K562 (cell line): Measurements from ENCODE around the gene TSEN54.

ENCODE experiments used
- CTCF ChIP-seq, 3 experiments: IDR thresholded peaks in 2 of 3; conservative IDR thresholded peaks in 1 of 3; 2 replicates each; pipeline ENCODE4 v1.5.1; 2011 to 2012; ENCODE audit warnings: low read length in 3 of 3, mild to moderate bottlenecking in 3 of 3, control low read depth in 2 of 3, improper control_type of control experiment in 1 of 3, inconsistent platforms in 1 of 3, low read depth in 1 of 3, mixed read lengths in 1 of 3, moderate library complexity in 1 of 3; ENCODE audit not compliant: insufficient read depth in 2 of 3
- MXI1 ChIP-seq: IDR thresholded peaks from 2 replicates; pipeline ENCODE4 v1.6.1; 2011; ENCODE audit warnings: low read depth, mild to moderate bottlenecking, improper control_type of control experiment, low read length
- RAD21 ChIP-seq, 2 experiments: fragments of 250-450 bp in 1 of 2; fragments of 450-650 bp in 1 of 2; sonication (Bioruptor Pico) in 1 of 2; formaldehyde crosslinking in 1 of 2; IDR thresholded peaks in 1 of 2; conservative IDR thresholded peaks in 1 of 2; 2 replicates each; pipeline versions ENCODE4 v1.4.0 to v1.8.0; 2020 to 2022; ENCODE audit warnings: mild to moderate bottlenecking in 2 of 2, moderate library complexity in 1 of 2
- ZBTB1 ChIP-seq: sonication (generic); formaldehyde crosslinking; IDR thresholded peaks from 2 replicates; pipeline ENCODE4 v1.8.1; 2023; ENCODE audit warnings: missing genetic modification reagents, low read depth, mild to moderate bottlenecking, borderline replicate concordance
- TF ChIP-seq, protein P1 (sequence below): sonication (generic); formaldehyde crosslinking; IDR thresholded peaks from 2 replicates; pipeline ENCODE4 v1.8.1; 2023; ENCODE audit warnings: mild to moderate bottlenecking, missing genetic modification reagents

GRCh38 chr17:75514919-75515495 lies 1.3 kb upstream of the TSEN54 start:
- TF ChIP-seq MXI1 (no peak), ZBTB1 (CRISPR knock-in tag) (0 out of 2 replicates have a peak, but pooled peaks have one; percentile 7), CTCF (IDR thresholded peaks at IDR 0.05 in 2 of 3, conservative IDR thresholded peaks at IDR 0.05 in 1 of 3; ENCODE audit: insufficient read depth in 2 of 3, low read depth in 1 of 3, low read length in 3 of 3) (no peak), RAD21 (CRISPR knock-in tag; conservative IDR thresholded peaks at IDR 0.05 in 1 of 2, IDR thresholded peaks at IDR 0.05 in 1 of 2) (no peak)
- TF ChIP-seq, protein P1, sequence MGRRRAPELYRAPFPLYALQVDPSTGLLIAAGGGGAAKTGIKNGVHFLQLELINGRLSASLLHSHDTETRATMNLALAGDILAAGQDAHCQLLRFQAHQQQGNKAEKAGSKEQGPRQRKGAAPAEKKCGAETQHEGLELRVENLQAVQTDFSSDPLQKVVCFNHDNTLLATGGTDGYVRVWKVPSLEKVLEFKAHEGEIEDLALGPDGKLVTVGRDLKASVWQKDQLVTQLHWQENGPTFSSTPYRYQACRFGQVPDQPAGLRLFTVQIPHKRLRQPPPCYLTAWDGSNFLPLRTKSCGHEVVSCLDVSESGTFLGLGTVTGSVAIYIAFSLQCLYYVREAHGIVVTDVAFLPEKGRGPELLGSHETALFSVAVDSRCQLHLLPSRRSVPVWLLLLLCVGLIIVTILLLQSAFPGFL (CRISPR knock-in tag): no peak
